Measurements from ENCODE around the gene NHSL1. TPM values are rescaled to one million over a fixed set of nuclear protein-coding genes. Genes with fewer than 3 reads are reported as not detected.

The NHSL1 gene
- total RNA-seq, 1 donor from 2014 or later, result 12.0 TPM

GRCh38 chr6:138523347-138524210, 24.3 kb upstream of the NHSL1 start:
- DNase-seq (ENCODE audit: low read depth), result no peak

- DNase-seq (ENCODE audit: low read depth), result no peak
Observed at GRCh38 chr6:138522611-138523010, 23.3 kb upstream of the NHSL1 start.

- DNase-seq (ENCODE audit: low read depth), result no peak
Observed at GRCh38 chr6:138521790-138522189, 22.5 kb upstream of the NHSL1 start.

- DNase-seq (ENCODE audit: low read depth), result peak; percentile 30
Observed at GRCh38 chr6:138520463-138520862, 21.2 kb upstream of the NHSL1 start.

GRCh38 chr6:138518054-138518453, 18.8 kb upstream of the NHSL1 start:
- no peak for DNase-seq (ENCODE audit: low read depth)

- DNase-seq (ENCODE audit: low read depth), result no peak
Observed at GRCh38 chr6:138517635-138518034, 18.3 kb upstream of the NHSL1 start.

GRCh38 chr6:138515657-138516248, 16.5 kb upstream of the NHSL1 start:
- no peak for DNase-seq (ENCODE audit: low read depth)

GRCh38 chr6:138514860-138515540, 15.7 kb upstream of the NHSL1 start:
- DNase-seq (ENCODE audit: low read depth), result no peak

GRCh38 chr6:138512609-138513008, 13.3 kb upstream of the NHSL1 start:
- DNase-seq (ENCODE audit: low read depth), result no peak

- no peak for DNase-seq (ENCODE audit: low read depth)
Observed at GRCh38 chr6:138510093-138510492, 10.8 kb upstream of the NHSL1 start.

GRCh38 chr6:138509371-138509770, 10.1 kb upstream of the NHSL1 start:
- DNase-seq (ENCODE audit: low read depth), result peak; percentile 63

GRCh38 chr6:138508676-138508988, 9.3 kb upstream of the NHSL1 start:
- no peak for DNase-seq (ENCODE audit: low read depth)

GRCh38 chr6:138507977-138508675, 8.8 kb upstream of the NHSL1 start:
- DNase-seq (ENCODE audit: low read depth), result no peak

- DNase-seq (ENCODE audit: low read depth), result no peak
Observed at GRCh38 chr6:138504764-138505689, 5.7 kb upstream of the NHSL1 start.

GRCh38 chr6:138503881-138504680, 4.8 kb upstream of the NHSL1 start:
- DNase-seq (ENCODE audit: low read depth), result no peak

GRCh38 chr6:138502546-138502945, 3.3 kb upstream of the NHSL1 start:
- DNase-seq (ENCODE audit: low read depth), result no peak

- DNase-seq (ENCODE audit: low read depth), result no peak
Observed at GRCh38 chr6:138500867-138501446, 1.7 kb upstream of the NHSL1 start.

GRCh38 chr6:138500045-138500665, 861 bp upstream of the NHSL1 start:
- DNase-seq (ENCODE audit: low read depth), result no peak

Data from myocyte (in vitro differentiated cells).